Ascending aorta (tissue), 1 donor: ENCODE results near the gene SURF2. TPM values are rescaled to one million over a fixed set of nuclear protein-coding genes. Genes with fewer than 3 reads are reported as not detected.

Experiments used
- total RNA-seq: library from RNA; depleted of rRNA; stranded (reverse); fragments of >200 nt; gene quantifications from one replicate; pipeline ENCODE4 v1.1.0, GENCODE V29; 2016

SURF2 gene
- total RNA-seq, 1 donor from 2014 or later = 4.4 TPM

Other genes starting within 250 kb of the SURF2 start
- 53.9 TPM for gene RALGDS, start 235.3 kb upstream of the SURF2 start, total RNA-seq
- 13.4 TPM for gene GBGT1, start 192.6 kb upstream of the SURF2 start, total RNA-seq
- not detected for gene OBP2B, start 147.3 kb upstream of the SURF2 start, total RNA-seq
- 4.8 TPM for gene ABO, start 81.3 kb upstream of the SURF2 start, total RNA-seq
- gene SURF6, start 20.4 kb upstream of the SURF2 start, total RNA-seq = 5.3 TPM
- 52.2 TPM for gene MED22, start 8.4 kb upstream of the SURF2 start, total RNA-seq
- 1,203 TPM for gene RPL7A, start 8.3 kb upstream of the SURF2 start, total RNA-seq
- gene SURF1, start 63 bp upstream of the SURF2 start, total RNA-seq = 19.9 TPM
- 161 TPM for gene SURF4, start 19.5 kb downstream of the SURF2 start, total RNA-seq
- gene STKLD1, start 19.8 kb downstream of the SURF2 start, total RNA-seq = not detected
- 29.4 TPM for gene REXO4, start 61.5 kb downstream of the SURF2 start, total RNA-seq
- gene ADAMTS13, start 65.8 kb downstream of the SURF2 start, total RNA-seq = 3.5 TPM
- 24.8 TPM for gene CACFD1, start 103.4 kb downstream of the SURF2 start, total RNA-seq
- 8.7 TPM for gene SLC2A6, start 122.5 kb downstream of the SURF2 start, total RNA-seq
- not detected for gene MYMK, start 168.4 kb downstream of the SURF2 start, total RNA-seq
- 3.4 TPM for gene ADAMTSL2, start 178.2 kb downstream of the SURF2 start, total RNA-seq